Effector memory CD8-positive, alpha-beta T cell (primary cell): ENCODE data around the gene TCP11L2.
"Not testable (repeated sequence)": the region's sequence is repeated elsewhere in the genome, so short reads cannot be mapped to it uniquely, and the experiment has no call there.

Source experiments
- ATAC-seq: fragments of 150-1000 bp; cut with Tn5 transposase; replicated peaks from 2 replicates; pipeline ENCODE4 v1.10.0; 2021; ENCODE audit warnings: mild to moderate bottlenecking, moderate library complexity
- DNase-seq, 3 experiments: peaks; one replicate each; pipeline ENCODE4 v3.0.0; 2021
- H3K27ac Mint-ChIP-seq, 2 donors: one replicate each; pipeline ENCODE4 v1.8.0; 2022; ENCODE audit warnings: mild to moderate bottlenecking in 2 of 2, mixed read lengths in 2 of 2, moderate library complexity in 2 of 2
- H3K27me3 Mint-ChIP-seq, 2 donors: one replicate each; pipeline ENCODE4 v1.8.0; 2022; ENCODE audit warnings: mixed read lengths in 2 of 2
- H3K36me3 Mint-ChIP-seq: one replicate; pipeline ENCODE4 v1.8.0; 2022; ENCODE audit warnings: mild to moderate bottlenecking, moderate library complexity, mixed read lengths; ENCODE audit not compliant: insufficient read depth
- H3K4me1 Mint-ChIP-seq, 2 donors: one replicate each; pipeline ENCODE4 v1.8.0; 2022; ENCODE audit warnings: low read depth in 2 of 2, mixed read lengths in 2 of 2
- H3K4me3 Mint-ChIP-seq, 2 donors: one replicate each; pipeline ENCODE4 v1.8.0; 2022; ENCODE audit warnings: mild to moderate bottlenecking in 2 of 2, mixed read lengths in 2 of 2, moderate library complexity in 2 of 2
- H3K9me3 Mint-ChIP-seq, 2 donors: one replicate each; pipeline ENCODE4 v1.8.0; 2022; ENCODE audit warnings: mixed read lengths in 2 of 2

TCP11L2 gene

DNA sequence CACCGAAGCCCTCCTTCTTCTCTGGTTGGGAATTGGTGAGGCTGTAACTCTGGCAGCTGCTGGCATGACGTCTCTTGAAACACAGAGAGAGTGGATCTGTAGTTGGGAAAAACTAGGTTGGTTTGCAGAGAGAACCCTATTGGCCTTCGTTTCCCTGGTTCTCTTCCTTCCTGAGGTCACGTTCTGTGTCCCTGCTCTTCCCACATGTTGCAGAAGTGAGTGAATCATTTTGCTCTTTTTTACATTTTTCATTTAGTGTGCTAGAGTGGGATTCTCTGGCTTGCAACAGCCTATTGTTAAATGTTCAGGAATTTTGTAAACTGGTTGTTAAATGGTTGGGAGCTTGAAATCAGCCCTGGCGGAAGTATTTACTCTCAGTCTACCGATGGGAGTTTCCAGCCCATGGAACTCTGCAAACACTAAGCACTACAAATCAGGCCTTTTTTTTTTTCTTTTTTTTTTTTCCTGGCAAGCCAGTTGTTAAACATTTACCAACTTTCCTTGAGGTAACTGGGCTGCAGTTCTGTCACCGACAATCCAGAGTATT is 27.9 kb upstream of the TCP11L2 start:
- DNase-seq (no peak), ATAC-seq (no peak)
- Mint-ChIP-seq H3K36me3 (peaks cover 1% of the 10 kb centered on the region), H3K27ac (no peak overlapping the region), H3K4me1 (no peaks in the 10 kb centered on the region), H3K27me3 (peaks cover 0 to 8% of the 10 kb centered on the region in 2 donors), H3K4me3 (no peak overlapping the region), H3K9me3 (no peaks in the 10 kb centered on the region)

- Mint-ChIP-seq H3K9me3 (no peaks in the 10 kb centered on the region), H3K36me3 (no peaks in the 10 kb centered on the region), H3K4me3 (no peak overlapping the region), H3K27ac (no peak overlapping the region), H3K27me3 (peaks cover 0 to 8% of the 10 kb centered on the region in 2 donors), H3K4me1 (no peaks in the 10 kb centered on the region)
- no peak for ATAC-seq
- DNase-seq, result no peak
Observed at GRCh38 chr12:106275458-106275857, 27.1 kb upstream of the TCP11L2 start.

DNA sequence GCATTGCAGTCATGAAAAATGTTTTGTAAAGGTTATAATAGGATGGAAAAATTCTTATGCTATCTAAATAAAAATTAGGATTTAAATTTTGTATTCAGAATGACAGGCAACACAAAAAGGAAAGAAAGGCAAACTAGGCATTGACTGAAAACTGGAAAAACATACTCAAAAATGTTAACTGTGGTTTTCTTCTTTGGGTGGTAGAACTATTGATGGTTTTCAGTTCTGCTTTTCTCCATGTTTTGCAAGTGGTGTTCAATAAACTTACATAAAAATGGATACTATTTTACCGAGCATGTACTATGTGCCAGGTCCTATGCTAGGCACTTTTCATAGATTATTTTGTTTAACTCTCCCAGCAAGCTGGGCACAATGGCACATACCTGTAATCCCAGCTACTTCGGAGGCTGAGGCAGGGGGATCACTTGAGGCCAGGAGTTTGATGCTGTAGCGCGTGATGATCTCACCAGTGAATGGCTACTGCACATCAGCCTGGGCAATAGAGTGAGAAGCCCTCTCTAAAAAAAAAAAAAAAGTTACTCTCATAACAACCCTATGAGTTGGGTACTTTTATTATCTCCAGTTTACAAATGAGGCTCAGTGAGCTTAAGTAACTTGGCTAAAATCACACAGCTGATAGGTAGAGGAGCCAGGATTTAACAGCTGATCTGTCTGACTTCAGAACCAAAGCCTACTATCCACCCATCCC is 26.3 kb upstream of the TCP11L2 start:
- H3K27ac Mint-ChIP-seq, result no peak overlapping the region
- H3K4me3 Mint-ChIP-seq, result no peak overlapping the region
- no peaks in the 10 kb centered on the region for H3K9me3 Mint-ChIP-seq
- H3K4me1 Mint-ChIP-seq, result no peaks in the 10 kb centered on the region
- no peak for DNase-seq
- H3K27me3 Mint-ChIP-seq, result peaks cover 0 to 8% of the 10 kb centered on the region in 2 donors
- no peak for ATAC-seq
- no peaks in the 10 kb centered on the region for H3K36me3 Mint-ChIP-seq

DNA sequence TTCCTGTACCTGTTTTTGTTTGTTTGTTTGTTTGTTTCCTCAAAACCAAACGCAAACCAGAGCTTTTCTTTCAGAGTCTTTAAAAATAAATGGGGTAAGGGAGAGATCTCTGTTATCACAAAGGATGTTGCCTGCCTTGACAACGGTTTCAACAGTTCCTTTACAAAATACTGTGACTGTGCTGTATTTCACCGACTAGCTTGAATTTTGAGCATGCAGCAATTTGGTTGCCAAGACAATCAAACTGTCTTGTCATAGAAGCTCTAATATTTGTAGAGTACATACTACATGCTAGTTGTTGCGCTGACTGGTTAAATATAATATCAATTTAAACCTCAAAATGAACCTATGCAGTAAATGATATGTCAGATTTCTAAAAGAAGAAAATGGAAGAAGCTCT is 22.4 kb upstream of the TCP11L2 start:
- H3K36me3 Mint-ChIP-seq, result peaks cover 6% of the 10 kb centered on the region
- H3K4me1 Mint-ChIP-seq, result no peaks in the 10 kb centered on the region
- no peak overlapping the region for H3K27ac Mint-ChIP-seq
- H3K4me3 Mint-ChIP-seq, result no peak overlapping the region
- peaks cover 20 to 39% of the 10 kb centered on the region in 2 donors for H3K27me3 Mint-ChIP-seq
- peaks cover 7 to 8% of the 10 kb centered on the region in 2 donors for H3K9me3 Mint-ChIP-seq
- ATAC-seq, result no peak
- DNase-seq, result no peak

- Mint-ChIP-seq H3K36me3 (peaks cover 6% of the 10 kb centered on the region), H3K27me3 (peaks cover 23 to 49% of the 10 kb centered on the region in 2 donors), H3K4me1 (no peaks in the 10 kb centered on the region), H3K27ac (no peak overlapping the region), H3K9me3 (peaks cover 7 to 8% of the 10 kb centered on the region in 2 donors), H3K4me3 (no peak overlapping the region)
- ATAC-seq, result no peak
- DNase-seq, result no peak
Observed at GRCh38 chr12:106281056-106281782, 21.3 kb upstream of the TCP11L2 start.

- DNase-seq, result no peak
- H3K9me3 Mint-ChIP-seq, result peaks cover 7 to 8% of the 10 kb centered on the region in 2 donors
- no peak overlapping the region for H3K27ac Mint-ChIP-seq
- H3K36me3 Mint-ChIP-seq, result peaks cover 6% of the 10 kb centered on the region
- H3K4me3 Mint-ChIP-seq, result no peak overlapping the region
- H3K4me1 Mint-ChIP-seq, result no peaks in the 10 kb centered on the region
- H3K27me3 Mint-ChIP-seq, result peaks cover 23 to 49% of the 10 kb centered on the region in 2 donors
- ATAC-seq, result no peak
Observed at GRCh38 chr12:106281804-106282203, 20.7 kb upstream of the TCP11L2 start.

- no peak overlapping the region for H3K4me3 Mint-ChIP-seq
- H3K27ac Mint-ChIP-seq, result no peak overlapping the region
- H3K36me3 Mint-ChIP-seq, result peaks cover 6% of the 10 kb centered on the region
- H3K9me3 Mint-ChIP-seq, result peaks cover 7 to 8% of the 10 kb centered on the region in 2 donors
- DNase-seq (peak; percentile 34 to 37 (median 36)), ATAC-seq (peak; percentile 82)
- H3K4me1 Mint-ChIP-seq, result no peaks in the 10 kb centered on the region
- peaks cover 27 to 49% of the 10 kb centered on the region in 2 donors for H3K27me3 Mint-ChIP-seq
Observed at GRCh38 chr12:106282457-106283097, 20.0 kb upstream of the TCP11L2 start.

- H3K27me3 Mint-ChIP-seq, result peaks cover 29 to 41% of the 10 kb centered on the region in 2 donors
- ATAC-seq, result no peak
- H3K4me3 Mint-ChIP-seq, result no peak overlapping the region
- H3K9me3 Mint-ChIP-seq, result peaks cover 7 to 8% of the 10 kb centered on the region in 2 donors
- H3K4me1 Mint-ChIP-seq, result no peaks in the 10 kb centered on the region
- H3K36me3 Mint-ChIP-seq, result peaks cover 6% of the 10 kb centered on the region
- H3K27ac Mint-ChIP-seq, result no peak overlapping the region
- no peak for DNase-seq
Observed at GRCh38 chr12:106284358-106285105, 18.0 kb upstream of the TCP11L2 start.

- Mint-ChIP-seq H3K9me3 (peaks cover 7 to 8% of the 10 kb centered on the region in 2 donors), H3K4me1 (no peaks in the 10 kb centered on the region), H3K27ac (no peak overlapping the region), H3K4me3 (no peak overlapping the region), H3K36me3 (peaks cover 6% of the 10 kb centered on the region), H3K27me3 (peaks cover 29 to 41% of the 10 kb centered on the region in 2 donors)
- DNase-seq, result no peak
- no peak for ATAC-seq
Observed at GRCh38 chr12:106285982-106286381, 16.6 kb upstream of the TCP11L2 start.

- ATAC-seq, H3K27ac Mint-ChIP-seq, H3K4me1 Mint-ChIP-seq, H3K4me3 Mint-ChIP-seq, DNase-seq, H3K36me3 Mint-ChIP-seq, H3K9me3 Mint-ChIP-seq: not testable (repeated sequence)
- peaks cover 32 to 41% of the 10 kb centered on the region in 2 donors for H3K27me3 Mint-ChIP-seq
Observed at GRCh38 chr12:106286576-106287162, 15.9 kb upstream of the TCP11L2 start.

- Mint-ChIP-seq H3K27me3 (peaks cover 33 to 37% of the 10 kb centered on the region in 2 donors), H3K9me3 (peaks cover 4% of the 10 kb centered on the region in 2 donors), H3K36me3 (peaks cover 4% of the 10 kb centered on the region), H3K4me1 (no peaks in the 10 kb centered on the region), H3K27ac (no peak overlapping the region), H3K4me3 (no peak overlapping the region)
- no peak for ATAC-seq
- DNase-seq, result no peak
Observed at GRCh38 chr12:106287364-106287763, 15.2 kb upstream of the TCP11L2 start.

DNA sequence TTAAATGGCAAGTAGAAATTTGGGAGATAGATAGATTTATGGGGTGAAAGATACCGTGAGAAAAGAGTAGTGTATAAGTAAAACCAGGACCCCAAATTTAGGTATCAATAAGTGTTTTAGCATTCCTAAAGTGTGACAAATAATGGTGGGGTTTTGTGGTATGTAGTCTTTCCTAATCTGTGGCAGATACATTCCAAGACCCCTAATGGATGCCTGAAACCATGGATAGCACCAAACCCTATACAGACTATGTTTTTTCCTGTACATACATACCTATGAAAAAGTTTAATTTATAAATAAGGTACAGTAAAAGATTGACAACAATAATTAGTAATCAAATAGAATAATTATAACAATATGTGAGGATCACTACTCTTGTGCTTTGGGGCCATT is 14.4 kb upstream of the TCP11L2 start:
- H3K36me3 Mint-ChIP-seq, result peaks cover 3% of the 10 kb centered on the region
- peaks cover 27 to 30% of the 10 kb centered on the region in 2 donors for H3K27me3 Mint-ChIP-seq
- H3K9me3 Mint-ChIP-seq, result no peaks in the 10 kb centered on the region
- no peak overlapping the region for H3K27ac Mint-ChIP-seq
- DNase-seq, result no peak
- H3K4me3 Mint-ChIP-seq, result no peak overlapping the region
- H3K4me1 Mint-ChIP-seq, result no peaks in the 10 kb centered on the region
- no peak for ATAC-seq
